GM19193 (cell line): ENCODE measurements around the gene PRTN3.

Experiments used
- POLR2A ChIP-seq: IDR thresholded peaks from 4 replicates; pipeline ENCODE4 v1.6.1; 2011; ENCODE audit not compliant: insufficient read depth, insufficient read length; ENCODE audit errors: extremely low read depth

PRTN3 gene

DNA sequence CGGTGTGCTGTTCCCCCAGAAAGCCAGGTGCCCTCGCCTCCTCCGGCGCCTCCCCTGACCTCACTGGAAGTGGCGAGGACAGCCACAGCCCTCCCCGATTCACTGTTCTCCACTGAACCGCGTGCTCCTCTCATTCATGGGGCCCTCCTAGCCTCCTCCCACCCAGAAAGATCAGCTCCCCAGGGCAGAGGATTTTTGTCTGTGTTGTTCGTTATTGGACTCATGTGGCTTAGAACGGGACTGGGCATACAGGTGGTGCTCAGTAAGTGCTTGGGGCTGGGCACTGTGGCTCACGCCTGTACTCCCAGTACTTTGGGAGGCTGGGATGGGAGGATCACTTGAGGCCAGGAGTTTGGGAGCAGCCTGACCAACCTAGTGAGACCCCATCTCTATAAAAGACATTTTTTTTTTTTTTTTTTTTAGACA is 3.8 kb downstream of the PRTN3 start:
- no peak for TF ChIP-seq POLR2A

DNA sequence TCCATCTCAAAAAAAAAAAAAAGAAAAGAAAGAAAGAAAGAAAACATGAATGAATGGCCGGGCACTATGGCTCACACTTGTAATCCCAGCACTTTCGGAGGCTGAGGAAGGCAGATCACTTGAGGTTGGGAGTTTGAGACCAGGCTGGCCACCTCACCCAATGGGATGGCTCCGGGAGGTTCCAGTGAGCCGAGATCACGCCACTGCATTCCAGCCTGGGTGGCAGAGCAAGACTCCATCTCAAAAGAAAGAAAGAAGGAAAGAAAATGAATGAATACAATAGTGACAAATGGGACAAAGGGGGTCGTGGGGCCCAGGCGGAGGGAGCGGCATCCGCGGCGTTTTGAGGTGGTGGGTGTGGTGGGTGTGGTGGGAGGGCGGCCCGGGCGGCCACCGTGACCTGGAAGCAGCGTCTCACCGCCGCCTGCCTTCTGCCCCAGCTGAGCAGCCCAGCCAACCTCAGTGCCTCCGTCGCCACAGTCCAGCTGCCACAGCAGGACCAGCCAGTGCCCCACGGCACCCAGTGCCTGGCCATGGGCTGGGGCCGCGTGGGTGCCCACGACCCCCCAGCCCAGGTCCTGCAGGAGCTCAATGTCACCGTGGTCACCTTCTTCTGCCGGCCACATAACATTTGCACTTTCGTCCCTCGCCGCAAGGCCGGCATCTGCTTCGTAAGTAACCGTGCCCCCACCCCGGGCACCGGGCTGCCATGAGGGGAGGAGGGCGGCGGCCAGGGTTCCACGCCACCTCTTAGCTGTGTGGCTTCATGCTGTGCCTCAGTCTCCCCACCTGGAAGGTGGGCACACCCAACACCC is 5.1 kb downstream of the PRTN3 start:
- TF ChIP-seq POLR2A: no peak

DNA sequence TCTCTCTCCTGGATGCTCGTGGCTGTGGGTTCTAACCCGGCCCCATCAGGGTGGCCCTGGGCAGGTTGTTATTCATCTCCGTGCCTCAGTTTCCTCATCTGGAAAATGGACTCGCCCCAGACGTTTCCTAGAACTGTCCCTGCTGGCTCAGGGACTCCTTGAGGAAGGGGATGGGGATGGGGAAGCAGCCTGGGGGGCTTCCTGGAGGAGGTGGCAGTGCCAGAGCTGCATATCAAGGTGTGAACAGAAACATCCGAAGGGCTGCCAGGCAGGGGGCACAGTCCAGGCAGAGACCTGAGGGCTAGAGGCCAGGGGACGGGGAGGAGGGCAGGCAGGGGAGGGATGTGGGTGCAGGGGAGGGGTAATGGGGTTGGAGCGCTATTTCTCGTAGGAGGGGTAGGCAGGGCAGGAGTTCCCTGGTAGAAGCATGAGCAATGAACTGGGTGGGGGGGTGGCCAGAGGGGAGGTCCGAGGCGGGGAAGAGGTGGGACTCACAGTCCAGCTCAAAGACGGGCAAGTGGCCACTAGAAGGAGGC is 7.7 kb downstream of the PRTN3 start:
- no peak for TF ChIP-seq POLR2A

DNA sequence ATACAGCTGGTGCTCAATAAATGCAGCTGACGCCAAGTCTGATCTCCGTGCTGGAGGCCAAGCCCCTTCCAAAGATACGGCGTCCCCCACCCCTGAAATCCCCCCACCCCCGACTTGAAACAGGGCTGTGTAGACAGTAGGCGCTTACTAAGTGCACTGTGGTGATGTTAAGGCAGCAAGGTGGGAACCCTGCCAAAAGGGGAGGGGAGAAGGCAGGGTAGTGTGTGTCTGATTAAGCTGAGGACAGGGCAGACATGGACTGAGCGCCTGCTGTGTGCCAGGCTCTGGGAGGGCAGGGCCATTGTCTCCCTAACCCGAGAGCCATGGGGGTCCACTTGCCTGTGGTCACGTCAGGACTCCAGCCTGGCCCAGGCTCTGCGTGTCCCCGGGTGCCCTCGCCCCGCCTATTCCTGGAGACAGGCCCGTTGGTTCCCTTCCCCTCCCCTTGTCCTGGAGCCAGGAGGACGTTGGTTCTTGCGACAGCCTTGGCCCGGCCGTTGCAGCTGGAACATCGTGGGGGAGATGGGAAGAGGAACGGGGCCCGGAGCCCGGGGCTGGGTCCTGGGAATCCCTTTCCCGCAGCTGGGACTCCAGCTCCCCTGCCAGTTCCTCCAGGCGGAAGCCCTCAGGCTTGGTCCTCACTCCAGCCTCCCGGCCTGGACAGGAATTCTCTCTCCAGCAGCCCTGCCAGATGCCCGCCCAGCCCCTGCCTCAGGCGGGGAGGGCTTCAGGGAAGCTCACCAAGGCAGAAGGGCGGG is 9.6 kb downstream of the PRTN3 start:
- TF ChIP-seq POLR2A: no peak

DNA sequence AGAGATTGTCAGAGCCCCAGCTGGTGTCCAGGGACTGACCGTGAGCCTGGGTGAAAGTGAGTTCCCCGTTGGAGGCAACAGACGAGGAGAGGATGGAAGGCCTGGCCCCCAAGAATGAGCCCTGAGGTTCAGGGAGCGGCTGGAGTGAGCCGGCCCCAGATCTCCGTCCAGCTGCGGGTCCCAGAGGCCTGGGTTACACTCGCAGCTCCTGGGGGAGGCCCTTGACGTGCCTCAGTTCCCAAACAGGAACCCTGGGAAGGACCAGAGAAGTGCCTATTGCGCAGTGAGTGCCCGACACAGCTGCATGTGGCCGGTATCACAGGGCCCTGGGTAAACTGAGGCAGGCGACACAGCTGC is 10.2 kb downstream of the PRTN3 start:
- TF ChIP-seq POLR2A: no peak

DNA sequence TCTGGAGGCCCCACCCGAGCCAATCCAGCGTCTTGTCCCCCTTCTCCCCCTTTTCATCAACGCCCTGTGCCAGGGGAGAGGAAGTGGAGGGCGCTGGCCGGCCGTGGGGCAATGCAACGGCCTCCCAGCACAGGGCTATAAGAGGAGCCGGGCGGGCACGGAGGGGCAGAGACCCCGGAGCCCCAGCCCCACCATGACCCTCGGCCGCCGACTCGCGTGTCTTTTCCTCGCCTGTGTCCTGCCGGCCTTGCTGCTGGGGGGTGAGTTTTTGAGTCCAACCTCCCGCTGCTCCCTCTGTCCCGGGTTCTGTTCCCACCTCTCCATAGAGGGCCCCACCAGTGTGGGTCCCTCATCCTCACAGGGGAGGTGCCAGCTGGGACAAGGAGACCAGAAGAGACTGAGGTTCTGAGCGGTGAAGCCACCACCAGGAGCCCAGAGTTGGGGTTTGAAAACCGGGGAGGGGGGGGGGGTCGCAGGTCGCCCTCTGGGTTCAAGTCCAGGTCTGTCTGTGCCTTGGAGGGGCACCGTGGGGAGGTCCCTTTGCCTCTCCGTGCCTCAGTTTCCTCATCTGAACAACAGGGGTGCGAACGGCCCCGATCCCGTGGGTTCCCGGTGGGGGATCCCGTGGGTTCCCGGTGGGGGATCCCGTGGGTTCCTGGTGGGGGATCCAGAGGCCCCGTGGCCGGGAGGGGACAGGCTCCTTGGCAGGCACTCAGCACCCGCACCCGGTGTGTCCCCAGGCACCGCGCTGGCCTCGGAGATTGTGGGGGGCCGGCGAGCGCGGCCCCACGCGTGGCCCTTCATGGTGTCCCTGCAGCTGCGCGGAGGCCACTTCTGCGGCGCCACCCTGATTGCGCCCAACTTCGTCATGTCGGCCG is 11.6 kb downstream of the PRTN3 start, which contains the start of gene ELANE:
TSS of gene ELANE (plus strand) at position 168 of the 878 bp plus-strand sequence. CDS start at position 194, 26 bp downstream.
- TF ChIP-seq POLR2A: no peak

DNA sequence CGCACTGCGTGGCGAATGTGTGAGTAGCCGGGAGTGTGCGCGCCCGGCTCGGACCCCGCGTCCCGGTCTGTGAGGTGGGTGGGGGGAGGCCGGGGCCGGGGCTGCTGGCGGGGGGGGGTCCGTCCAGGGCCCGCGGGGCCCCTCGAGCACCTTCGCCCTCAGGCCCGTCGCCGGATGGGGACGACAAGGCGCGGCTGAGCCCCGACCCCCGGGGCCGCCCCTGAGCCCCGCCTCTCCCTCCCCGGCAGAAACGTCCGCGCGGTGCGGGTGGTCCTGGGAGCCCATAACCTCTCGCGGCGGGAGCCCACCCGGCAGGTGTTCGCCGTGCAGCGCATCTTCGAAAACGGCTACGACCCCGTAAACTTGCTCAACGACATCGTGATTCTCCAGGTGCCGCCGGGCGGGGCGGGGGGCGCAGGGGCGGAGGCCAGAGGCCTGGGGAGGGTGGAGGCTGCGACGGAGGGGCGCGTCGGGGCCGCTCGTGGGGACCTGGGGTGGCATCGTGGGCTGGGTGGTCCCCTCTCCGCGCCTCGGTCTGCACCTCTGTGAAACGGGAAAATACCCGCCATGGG is 12.3 kb downstream of the PRTN3 start:
- no peak for TF ChIP-seq POLR2A

DNA sequence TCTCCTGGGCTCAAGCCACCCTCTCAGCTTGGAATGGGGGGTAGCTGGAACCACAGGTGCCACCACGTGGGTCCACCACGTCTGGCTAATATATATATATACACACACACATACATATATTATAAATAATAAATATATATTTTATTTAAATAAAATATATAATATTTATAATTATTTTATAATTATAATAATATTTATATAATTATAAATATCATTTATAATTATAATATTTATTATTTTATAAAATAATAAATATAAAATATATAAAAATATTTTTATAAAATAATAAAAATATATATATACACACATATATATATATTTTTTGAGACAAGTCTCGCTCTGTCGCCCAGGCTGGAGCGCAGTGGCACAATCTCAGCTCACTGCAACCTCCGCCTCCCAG is 13.8 kb downstream of the PRTN3 start:
- TF ChIP-seq POLR2A: no peak

DNA sequence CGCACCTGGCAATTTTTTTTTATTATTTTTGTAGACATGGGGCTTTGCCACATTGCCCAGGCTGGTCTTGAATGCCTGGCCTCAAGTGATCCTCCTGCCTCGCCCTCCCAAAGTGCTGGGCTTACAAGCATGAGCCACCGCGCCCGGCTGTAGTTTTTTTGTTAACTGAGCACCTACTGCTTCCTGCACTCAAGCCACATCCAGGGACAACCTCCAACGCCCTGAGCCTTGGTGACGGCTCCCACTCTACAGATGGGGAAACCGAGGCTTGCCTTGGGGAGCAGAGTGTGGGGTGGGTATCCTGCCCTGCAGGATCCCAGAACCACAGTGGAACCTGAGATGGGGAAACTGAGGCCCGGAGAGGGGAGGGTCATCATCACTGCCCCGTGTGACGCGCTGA is 14.3 kb downstream of the PRTN3 start:
- TF ChIP-seq POLR2A: no peak

DNA sequence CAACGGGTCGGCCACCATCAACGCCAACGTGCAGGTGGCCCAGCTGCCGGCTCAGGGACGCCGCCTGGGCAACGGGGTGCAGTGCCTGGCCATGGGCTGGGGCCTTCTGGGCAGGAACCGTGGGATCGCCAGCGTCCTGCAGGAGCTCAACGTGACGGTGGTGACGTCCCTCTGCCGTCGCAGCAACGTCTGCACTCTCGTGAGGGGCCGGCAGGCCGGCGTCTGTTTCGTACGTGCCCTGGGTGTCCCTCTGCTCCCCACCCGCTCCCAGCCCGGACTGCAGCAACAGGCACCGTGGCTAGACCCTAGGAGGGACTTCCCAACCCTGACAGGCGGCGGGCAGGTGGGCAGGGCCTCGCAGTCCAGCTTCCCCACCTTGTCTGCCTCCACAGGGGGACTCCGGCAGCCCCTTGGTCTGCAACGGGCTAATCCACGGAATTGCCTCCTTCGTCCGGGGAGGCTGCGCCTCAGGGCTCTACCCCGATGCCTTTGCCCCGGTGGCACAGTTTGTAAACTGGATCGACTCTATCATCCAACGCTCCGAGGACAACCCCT is 14.8 kb downstream of the PRTN3 start:
- no peak for TF ChIP-seq POLR2A

DNA sequence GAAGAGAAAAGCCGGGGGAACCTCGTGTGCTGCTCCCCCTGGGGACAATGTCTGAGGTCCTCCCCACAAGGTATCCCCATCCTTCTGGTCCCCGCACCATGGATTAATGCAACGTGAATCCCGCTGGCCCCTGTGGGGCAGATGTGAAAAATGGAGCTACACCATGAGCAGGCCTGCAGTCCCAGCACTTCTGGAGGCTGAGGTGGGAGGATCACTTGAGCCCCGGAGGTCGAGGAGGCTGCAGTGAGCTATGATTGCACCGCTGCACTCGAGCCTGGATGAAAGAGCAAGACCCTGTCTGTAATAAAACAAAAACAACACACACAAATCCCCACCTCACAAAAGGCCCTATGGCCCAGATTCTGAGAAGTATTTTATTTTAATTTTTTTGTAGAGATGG is 17.5 kb downstream of the PRTN3 start:
- no peak for TF ChIP-seq POLR2A

DNA sequence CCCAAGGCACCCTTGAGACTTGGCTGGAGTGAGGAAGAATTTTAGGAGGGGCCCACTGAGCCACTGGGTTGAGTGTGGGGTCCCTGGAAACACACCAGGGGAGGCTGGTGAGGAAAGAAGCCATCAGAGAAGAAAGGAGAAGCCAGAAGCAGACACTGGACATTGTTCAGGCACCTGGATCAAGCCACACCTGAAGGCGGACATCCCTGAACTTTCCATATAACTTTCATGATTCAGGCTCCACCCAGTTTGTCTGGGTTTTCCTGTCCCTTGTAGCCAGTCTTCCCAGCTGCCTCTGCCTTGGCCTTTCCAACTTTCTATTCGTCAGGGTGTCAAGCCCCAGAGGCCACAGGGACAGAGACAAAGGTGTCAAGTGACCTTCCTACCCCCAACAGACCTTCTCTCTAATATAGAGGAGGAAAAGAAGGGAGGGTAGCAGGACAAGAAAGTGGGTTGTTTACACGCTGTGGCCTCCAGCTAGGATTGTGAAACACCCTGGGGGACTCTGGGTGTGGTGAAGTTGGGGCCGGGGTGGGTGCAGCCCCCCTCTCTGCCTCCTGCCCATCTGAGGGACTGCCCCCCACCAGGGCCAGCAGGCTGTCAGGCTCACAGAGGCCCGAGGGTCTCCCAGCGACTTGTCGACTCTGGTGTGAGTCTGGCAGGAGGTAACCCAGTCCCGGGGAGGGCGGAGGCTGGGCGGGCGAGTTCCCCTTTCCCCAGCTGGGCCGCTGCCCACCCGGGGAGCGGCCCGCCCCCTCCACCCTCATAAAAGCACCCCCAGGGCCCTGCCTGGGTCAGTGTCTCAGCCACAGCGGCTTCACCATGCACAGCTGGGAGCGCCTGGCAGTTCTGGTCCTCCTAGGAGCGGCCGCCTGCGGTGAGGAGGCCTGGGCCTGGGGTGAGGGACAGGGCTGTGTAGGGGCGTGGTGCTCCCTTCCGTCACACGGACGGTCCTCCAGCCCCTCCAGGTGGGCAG is 18.4 kb downstream of the PRTN3 start, which contains the start of gene CFD:
TSS of gene CFD (plus strand) at position 797 of the 976 bp plus-strand sequence. CDS start at position 823, 26 bp downstream.
- no peak for TF ChIP-seq POLR2A
